ENCODE data around the gene BDKRB2. TPM values are rescaled to one million over a fixed set of nuclear protein-coding genes. Genes with fewer than 3 reads are reported as not detected.

BDKRB2 gene
- total and polyA plus RNA-seq, 2 experiments from 2014 or later: 0.14 to 0.21 TPM

DNA sequence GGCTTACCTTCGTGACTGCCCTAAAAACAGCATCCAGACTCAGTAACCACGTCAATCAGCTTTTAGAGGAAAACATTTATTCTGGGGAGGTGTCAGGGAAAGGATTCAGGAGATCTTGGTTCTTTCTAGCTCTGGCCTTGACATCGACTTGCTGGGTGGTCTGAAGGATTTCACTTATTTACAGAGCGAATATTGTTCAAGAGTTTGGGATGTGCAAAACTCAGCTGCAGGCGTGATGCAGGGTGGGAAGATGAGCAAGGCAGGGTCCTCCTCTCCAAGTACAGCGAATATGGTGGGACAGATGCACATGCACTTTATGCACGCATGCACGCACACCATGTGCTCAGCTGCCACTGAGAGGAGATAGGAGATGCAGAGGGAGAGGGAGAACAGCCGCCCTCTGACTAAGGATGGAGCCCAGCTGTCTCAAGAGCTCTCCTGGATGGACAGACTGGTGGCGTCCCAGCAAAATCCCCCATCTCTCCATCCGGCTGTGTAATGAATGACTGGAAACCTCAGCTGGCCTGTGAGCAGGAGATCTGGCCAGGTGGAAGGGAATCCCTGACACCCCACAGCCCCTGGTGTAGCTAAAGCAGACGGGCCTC, 27.0 kb downstream of the BDKRB2 start:
- H3F3A ChIP-seq (replicated peaks; ENCODE audit: low read depth): no peaks in the 10 kb centered on the region
- no peak overlapping the region for H3K27ac Mint-ChIP-seq
- ATAC-seq: no peak
- no peak overlapping the region for H3K4me2 ChIP-seq
- TF ChIP-seq NANOG (IDR thresholded peaks at IDR 0.05; ENCODE audit: borderline replicate concordance): no peak
- TF ChIP-seq STAT1 (IDR thresholded peaks at IDR 0.05; ENCODE audit: unreplicated experiment): no peak
- TF ChIP-seq, protein P1, sequence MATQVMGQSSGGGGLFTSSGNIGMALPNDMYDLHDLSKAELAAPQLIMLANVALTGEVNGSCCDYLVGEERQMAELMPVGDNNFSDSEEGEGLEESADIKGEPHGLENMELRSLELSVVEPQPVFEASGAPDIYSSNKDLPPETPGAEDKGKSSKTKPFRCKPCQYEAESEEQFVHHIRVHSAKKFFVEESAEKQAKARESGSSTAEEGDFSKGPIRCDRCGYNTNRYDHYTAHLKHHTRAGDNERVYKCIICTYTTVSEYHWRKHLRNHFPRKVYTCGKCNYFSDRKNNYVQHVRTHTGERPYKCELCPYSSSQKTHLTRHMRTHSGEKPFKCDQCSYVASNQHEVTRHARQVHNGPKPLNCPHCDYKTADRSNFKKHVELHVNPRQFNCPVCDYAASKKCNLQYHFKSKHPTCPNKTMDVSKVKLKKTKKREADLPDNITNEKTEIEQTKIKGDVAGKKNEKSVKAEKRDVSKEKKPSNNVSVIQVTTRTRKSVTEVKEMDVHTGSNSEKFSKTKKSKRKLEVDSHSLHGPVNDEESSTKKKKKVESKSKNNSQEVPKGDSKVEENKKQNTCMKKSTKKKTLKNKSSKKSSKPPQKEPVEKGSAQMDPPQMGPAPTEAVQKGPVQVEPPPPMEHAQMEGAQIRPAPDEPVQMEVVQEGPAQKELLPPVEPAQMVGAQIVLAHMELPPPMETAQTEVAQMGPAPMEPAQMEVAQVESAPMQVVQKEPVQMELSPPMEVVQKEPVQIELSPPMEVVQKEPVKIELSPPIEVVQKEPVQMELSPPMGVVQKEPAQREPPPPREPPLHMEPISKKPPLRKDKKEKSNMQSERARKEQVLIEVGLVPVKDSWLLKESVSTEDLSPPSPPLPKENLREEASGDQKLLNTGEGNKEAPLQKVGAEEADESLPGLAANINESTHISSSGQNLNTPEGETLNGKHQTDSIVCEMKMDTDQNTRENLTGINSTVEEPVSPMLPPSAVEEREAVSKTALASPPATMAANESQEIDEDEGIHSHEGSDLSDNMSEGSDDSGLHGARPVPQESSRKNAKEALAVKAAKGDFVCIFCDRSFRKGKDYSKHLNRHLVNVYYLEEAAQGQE (IDR thresholded peaks at IDR 0.05; ENCODE audit: unreplicated experiment): no peak
- TF ChIP-seq, protein P2, sequence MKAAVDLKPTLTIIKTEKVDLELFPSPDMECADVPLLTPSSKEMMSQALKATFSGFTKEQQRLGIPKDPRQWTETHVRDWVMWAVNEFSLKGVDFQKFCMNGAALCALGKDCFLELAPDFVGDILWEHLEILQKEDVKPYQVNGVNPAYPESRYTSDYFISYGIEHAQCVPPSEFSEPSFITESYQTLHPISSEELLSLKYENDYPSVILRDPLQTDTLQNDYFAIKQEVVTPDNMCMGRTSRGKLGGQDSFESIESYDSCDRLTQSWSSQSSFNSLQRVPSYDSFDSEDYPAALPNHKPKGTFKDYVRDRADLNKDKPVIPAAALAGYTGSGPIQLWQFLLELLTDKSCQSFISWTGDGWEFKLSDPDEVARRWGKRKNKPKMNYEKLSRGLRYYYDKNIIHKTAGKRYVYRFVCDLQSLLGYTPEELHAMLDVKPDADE (IDR thresholded peaks at IDR 0.05): no peak
- TF ChIP-seq ZNF331 (CRISPR knock-in tag; IDR thresholded peaks at IDR 0.05; ENCODE audit: low read depth): no peak
- H3K4me1 Mint-ChIP-seq: peaks cover 22% of the 10 kb centered on the region
- no peak overlapping the region for H3K4me3 ChIP-seq
- H3K4me1 ChIP-seq (ENCODE audit: insufficient read depth): peaks cover 12% of the 10 kb centered on the region; the same call in 1 of the 2 replicates
- H3K36me3 ChIP-seq (ENCODE audit: insufficient read depth): no peaks in the 10 kb centered on the region
- H3K27ac ChIP-seq (ENCODE audit: low read depth): no peak overlapping the region
- no peak for DNase-seq (ENCODE audit: low spot score)
- no peaks in the 10 kb centered on the region for H3K79me2 ChIP-seq (replicated peaks; ENCODE audit: insufficient read depth)
- no peak overlapping the region for H3K4me3 Mint-ChIP-seq
- peaks cover 12% of the 10 kb centered on the region for H3K9me3 Mint-ChIP-seq
- H3K27me3 Mint-ChIP-seq (ENCODE audit: insufficient read depth, low read depth, poor library complexity): peaks cover 1% of the 10 kb centered on the region
- no peaks in the 10 kb centered on the region for H4K20me1 ChIP-seq (replicated peaks; ENCODE audit: insufficient read depth)
- peaks cover 10% of the 10 kb centered on the region; the same call in 2 of the 3 replicates for H3K36me3 Mint-ChIP-seq (ENCODE audit: low read depth)
- H3K27me3 ChIP-seq (ENCODE audit: insufficient read depth): no peaks in the 10 kb centered on the region
- no peak overlapping the region for H2AFZ ChIP-seq
- no peaks in the 10 kb centered on the region for H3K9me2 ChIP-seq (ENCODE audit: insufficient read depth)

DNA sequence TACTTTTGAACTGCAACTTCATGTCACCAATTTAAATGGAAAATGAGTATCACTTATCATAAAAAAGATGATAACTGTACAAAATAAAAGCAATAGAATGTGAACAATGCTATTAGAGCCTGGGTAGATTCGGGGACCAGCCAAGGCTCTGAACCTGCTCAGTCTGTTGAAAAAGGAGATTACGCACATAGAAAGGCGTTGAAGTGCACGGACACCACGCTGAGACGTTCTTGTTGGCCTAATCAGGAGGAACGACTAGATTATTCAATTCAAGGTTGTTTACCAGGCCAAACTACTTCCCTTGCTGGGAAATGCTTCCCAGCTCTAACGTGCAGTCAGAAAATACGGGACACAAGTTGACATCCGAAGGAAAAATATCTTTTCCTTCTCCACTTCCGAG, 27.9 kb downstream of the BDKRB2 start:
- no peak overlapping the region for H3K27ac ChIP-seq (ENCODE audit: low read depth)
- ATAC-seq (no peak), DNase-seq (ENCODE audit: low spot score) (no peak)
- no peaks in the 10 kb centered on the region for H3F3A ChIP-seq (replicated peaks; ENCODE audit: low read depth)
- H3K4me3 ChIP-seq: no peak overlapping the region
- H4K20me1 ChIP-seq (replicated peaks; ENCODE audit: insufficient read depth): no peaks in the 10 kb centered on the region
- no peaks in the 10 kb centered on the region for H3K79me2 ChIP-seq (replicated peaks; ENCODE audit: insufficient read depth)
- peaks cover 11% of the 10 kb centered on the region for H3K9me3 Mint-ChIP-seq
- no peak overlapping the region for H2AFZ ChIP-seq
- no peaks in the 10 kb centered on the region for H3K36me3 ChIP-seq (ENCODE audit: insufficient read depth)
- H3K9me2 ChIP-seq (ENCODE audit: insufficient read depth): no peaks in the 10 kb centered on the region
- H3K4me1 Mint-ChIP-seq: peaks cover 22% of the 10 kb centered on the region
- no peak overlapping the region for H3K27ac Mint-ChIP-seq
- H3K4me3 Mint-ChIP-seq: no peak overlapping the region
- no peak overlapping the region for H3K4me2 ChIP-seq
- H3K27me3 ChIP-seq (ENCODE audit: insufficient read depth): no peaks in the 10 kb centered on the region
- peaks cover 12% of the 10 kb centered on the region; the same call in 1 of the 2 replicates for H3K4me1 ChIP-seq (ENCODE audit: insufficient read depth)
- H3K36me3 Mint-ChIP-seq (ENCODE audit: low read depth): peaks cover 8% of the 10 kb centered on the region; the same call in 2 of the 3 replicates
- H3K27me3 Mint-ChIP-seq (ENCODE audit: insufficient read depth, low read depth, poor library complexity): peaks cover 1% of the 10 kb centered on the region
- no peak for TF ChIP-seq STAT1 (IDR thresholded peaks at IDR 0.05; ENCODE audit: unreplicated experiment)
- TF ChIP-seq POLR2AphosphoS5 (IDR thresholded peaks at IDR 0.05; ENCODE audit: low read depth): no peak
- TF ChIP-seq, protein P1 (IDR thresholded peaks at IDR 0.05; ENCODE audit: unreplicated experiment): no peak
- TF ChIP-seq JUNB (IDR thresholded peaks at IDR 0.05; ENCODE audit: unreplicated experiment): no peak
- no peak for TF ChIP-seq ZNF331 (CRISPR knock-in tag; IDR thresholded peaks at IDR 0.05; ENCODE audit: low read depth)
- TF ChIP-seq CREB1 (CRISPR knock-in tag; IDR thresholded peaks at IDR 0.05; ENCODE audit: low read depth): no peak
- TF ChIP-seq ZNF114 (CRISPR knock-in tag; IDR thresholded peaks at IDR 0.05): no peak
- no peak for TF ChIP-seq EZH2phosphoT487 (IDR thresholded peaks at IDR 0.05; ENCODE audit: unreplicated experiment)

Measured in GM23338 (cell line).